ENCODE data around the gene GLP2R.

GRCh38 chr17:9798724-9799123 is 27.0 kb upstream of the GLP2R start:
- TF ChIP-seq EZH2 (IDR thresholded peaks at IDR 0.05; ENCODE audit: insufficient read depth, poor library complexity, severe bottlenecking), result no peak
- no peak for TF ChIP-seq EZH2phosphoT487 (IDR thresholded peaks at IDR 0.05; ENCODE audit: insufficient read depth, low read depth)

Measured in GM23248 (cell line).